Skin epidermis (tissue), 12 donors: ENCODE data around the gene TNS2.

ENCODE experiments used
- H3K27ac ChIP-seq, 21 experiments: fragments of 200-600 bp; sonication (generic) in 11 of 21; one replicate each; pipeline ENCODE4 v1.5.0; 2020; ENCODE audit warnings: mild to moderate bottlenecking in 3 of 21, inconsistent platforms in 2 of 21, moderate library complexity in 2 of 21
- H3K4me3 ChIP-seq, 7 experiments: fragments of 200-600 bp; sonication (generic) in 2 of 7; one replicate each; pipeline ENCODE4 v1.5.0; 2020; ENCODE audit warnings: inconsistent platforms in 2 of 7, mild to moderate bottlenecking in 2 of 7, moderate library complexity in 1 of 7

Gene TNS2

GRCh38 chr12:53064613-53065436 is 15.0 kb downstream of the TNS2 start:
- Histone ChIP-seq H3K4me3 (no peak overlapping the region), H3K27ac (peak overlapping the region in 9 of 21 experiments; percentile 3 to 65 (median 49))

- H3K27ac ChIP-seq: peak overlapping the region in 8 of 21 experiments; percentile 3 to 65 (median 45)
- H3K4me3 ChIP-seq: no peak overlapping the region
These were observed 15.6 kb downstream of the TNS2 start for GRCh38 chr12:53065470-53065869.

- peak overlapping the region in 9 of 21 experiments; percentile 10 to 66 (median 49) for H3K27ac ChIP-seq
- no peak overlapping the region for H3K4me3 ChIP-seq
These were observed 16.4 kb downstream of the TNS2 start for GRCh38 chr12:53065975-53066931.

GRCh38 chr12:53067074-53067992 is 17.5 kb downstream of the TNS2 start:
- Histone ChIP-seq H3K4me3 (no peak overlapping the region), H3K27ac (no peak overlapping the region)

- Histone ChIP-seq H3K27ac (peak overlapping the region in 5 of 21 experiments; percentile 9 to 66 (median 21)), H3K4me3 (no peak overlapping the region)
These were observed 18.3 kb downstream of the TNS2 start for GRCh38 chr12:53067993-53068770.

- Histone ChIP-seq H3K4me3 (no peak overlapping the region), H3K27ac (peak overlapping the region in 8 of 21 experiments; percentile 9 to 66 (median 26))
These were observed 19.1 kb downstream of the TNS2 start for GRCh38 chr12:53068811-53069585.

GRCh38 chr12:53069621-53070410 is 20.0 kb downstream of the TNS2 start:
- H3K27ac ChIP-seq: peak overlapping the region in 8 of 21 experiments; percentile 17 to 52 (median 29)
- H3K4me3 ChIP-seq: no peak overlapping the region

GRCh38 chr12:53070877-53071492 is 21.1 kb downstream of the TNS2 start:
- Histone ChIP-seq H3K4me3 (no peak overlapping the region), H3K27ac (peak overlapping the region in 9 of 21 experiments; percentile 18 to 73 (median 43))

- H3K4me3 ChIP-seq: no peak overlapping the region
These were observed 22.0 kb downstream of the TNS2 start for GRCh38 chr12:53071591-53072551.

GRCh38 chr12:53073881-53074280 is 24.0 kb downstream of the TNS2 start:
- H3K4me3 ChIP-seq: no peak overlapping the region
- H3K27ac ChIP-seq: peak overlapping the region in 3 of 21 experiments; percentile 15 to 38 (median 24)

More at GRCh38 chr12:53071591-53072551, 22.0 kb downstream of the TNS2 start:
- peak overlapping the region in 12 of 21 experiments; percentile 16 to 73 (median 43) for H3K27ac ChIP-seq

GRCh38 chr12:53074283-53074998 is 24.6 kb downstream of the TNS2 start:
- Histone ChIP-seq H3K27ac (peak overlapping the region in 4 of 21 experiments; percentile 5 to 38 (median 20)), H3K4me3 (no peak overlapping the region)

- H3K27ac ChIP-seq: no peak overlapping the region
- no peak overlapping the region for H3K4me3 ChIP-seq
These were observed 25.1 kb downstream of the TNS2 start for GRCh38 chr12:53074999-53075370.

GRCh38 chr12:53076461-53076860 is 26.6 kb downstream of the TNS2 start:
- no peak overlapping the region for H3K4me3 ChIP-seq
- H3K27ac ChIP-seq: peak overlapping the region in 1 of 21 experiments; percentile 24

GRCh38 chr12:53077030-53077429 is 27.2 kb downstream of the TNS2 start:
- H3K27ac ChIP-seq: no peak overlapping the region
- H3K4me3 ChIP-seq: no peak overlapping the region
